Astrocyte (in vitro differentiated cells and primary cell): ENCODE data around the gene LMNTD2.

Experiments
- EZH2 ChIP-seq: IDR thresholded peaks from 2 replicates; pipeline ENCODE4 v1.6.1; 2012; ENCODE audit warnings: mild to moderate bottlenecking, low read length, inconsistent platforms; ENCODE audit not compliant: insufficient read depth
- TF ChIP-seq, protein P1 (sequence below): IDR thresholded peaks from 2 replicates; pipeline ENCODE4 v1.5.1; 2011; ENCODE audit warnings: low read depth, mild to moderate bottlenecking, inconsistent platforms, low read length, moderate library complexity; ENCODE audit not compliant: insufficient read depth

- TF ChIP-seq, protein P1, sequence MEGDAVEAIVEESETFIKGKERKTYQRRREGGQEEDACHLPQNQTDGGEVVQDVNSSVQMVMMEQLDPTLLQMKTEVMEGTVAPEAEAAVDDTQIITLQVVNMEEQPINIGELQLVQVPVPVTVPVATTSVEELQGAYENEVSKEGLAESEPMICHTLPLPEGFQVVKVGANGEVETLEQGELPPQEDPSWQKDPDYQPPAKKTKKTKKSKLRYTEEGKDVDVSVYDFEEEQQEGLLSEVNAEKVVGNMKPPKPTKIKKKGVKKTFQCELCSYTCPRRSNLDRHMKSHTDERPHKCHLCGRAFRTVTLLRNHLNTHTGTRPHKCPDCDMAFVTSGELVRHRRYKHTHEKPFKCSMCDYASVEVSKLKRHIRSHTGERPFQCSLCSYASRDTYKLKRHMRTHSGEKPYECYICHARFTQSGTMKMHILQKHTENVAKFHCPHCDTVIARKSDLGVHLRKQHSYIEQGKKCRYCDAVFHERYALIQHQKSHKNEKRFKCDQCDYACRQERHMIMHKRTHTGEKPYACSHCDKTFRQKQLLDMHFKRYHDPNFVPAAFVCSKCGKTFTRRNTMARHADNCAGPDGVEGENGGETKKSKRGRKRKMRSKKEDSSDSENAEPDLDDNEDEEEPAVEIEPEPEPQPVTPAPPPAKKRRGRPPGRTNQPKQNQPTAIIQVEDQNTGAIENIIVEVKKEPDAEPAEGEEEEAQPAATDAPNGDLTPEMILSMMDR, result peak; percentile 39
- TF ChIP-seq EZH2, result no peak
Measured at GRCh38 chr11:518463-519202, 41.9 kb downstream of the LMNTD2 start.
